Heart left ventricle (tissue), 16 donors: ENCODE measurements around the gene PACS1. TPM values are rescaled to one million over a fixed set of nuclear protein-coding genes. Genes with fewer than 3 reads are reported as not detected.

Experiments
- ATAC-seq, 4 donors: fragments of 200-7000 bp; cut with Tn5 transposase; one replicate each; pipeline ENCODE4 v1.9.1; 2020 to 2022; ENCODE audit warnings: moderate library complexity in 4 of 4, mild to moderate bottlenecking in 3 of 4, moderate number of reproducible peaks in 1 of 4
- DNase-seq, 5 donors: peaks; one replicate each; pipeline ENCODE4 v3.0.0-alpha.2; 2020
- H3K27ac ChIP-seq, 12 donors: fragments of 200-600 bp; sonication (generic) in 4 of 12; one replicate each; pipeline versions ENCODE4 v1.5.0 to v1.8.0; 2016 to 2022; ENCODE audit warnings: mild to moderate bottlenecking in 2 of 12
- H3K27me3 ChIP-seq, 9 donors: fragments of 200-600 bp; sonication (generic) in 2 of 9; one replicate each; pipeline versions ENCODE4 v1.5.1 to v1.8.0; 2016 to 2022; ENCODE audit warnings: mild to moderate bottlenecking in 3 of 9
- H3K36me3 ChIP-seq, 9 donors: fragments of 200-600 bp; sonication (generic) in 2 of 9; one replicate each; pipeline versions ENCODE4 v1.5.0 to v1.8.0; 2018 to 2022; ENCODE audit warnings: mild to moderate bottlenecking in 2 of 9
- H3K4me1 ChIP-seq, 12 donors: fragments of 200-600 bp; sonication (generic) in 4 of 12; one replicate each; pipeline versions ENCODE4 v1.5.0 to v1.8.0; 2016 to 2022; ENCODE audit warnings: mild to moderate bottlenecking in 3 of 12
- H3K4me3 ChIP-seq, 12 donors: fragments of 200-600 bp; sonication (generic) in 4 of 12; one replicate each; pipeline versions ENCODE4 v1.5.0 to v1.8.0; 2017 to 2022; ENCODE audit warnings: mild to moderate bottlenecking in 9 of 12, moderate library complexity in 4 of 12
- H3K9me3 ChIP-seq, 12 donors: fragments of 200-600 bp; sonication (generic) in 4 of 12; one replicate each; pipeline versions ENCODE4 v1.5.0 to v1.8.0; 2016 to 2022; ENCODE audit warnings: mild to moderate bottlenecking in 1 of 12
- POLR2A ChIP-seq, 2 donors: fragments of 450-650 bp; IDR thresholded peaks; one replicate each; pipeline ENCODE4 v1.6.1; 2017; ENCODE audit warnings: antibody characterized with exemption in 2 of 2, mild to moderate bottlenecking in 2 of 2, moderate library complexity in 2 of 2
- WGBS, 4 donors: extraction: QIAGEN DNeasy Blood & Tissue Kit in 2 of 4; methylation state at CpG; one replicate each; pipeline versions ENCODE4 v1.1.5 to v1.1.7; 2013 to 2018; 5-methylcytosine and 5-hydroxymethylcytosine counted together
- intact Hi-C, 10 donors: fragments of 100-400 bp; cut with DNase I; formaldehyde crosslinking; loops; one replicate each; pipeline versions ENCODE4 v1.11.1 to v1.14.2; 2022
- polyA plus RNA-seq, 2 donors: library from polyadenylated mRNA; stranded (reverse); fragments of 200-250 nt; gene quantifications; one replicate each; pipeline ENCODE4 v1.2.3, GENCODE V29; 2013
- total RNA-seq, 9 donors: library from RNA; depleted of rRNA in 2 of 9; stranded (reverse); fragments of >200 nt in 2 of 9; fragmentation: NEBNext Ultra II Directional in 3 of 9; extraction: Animal tissue kit (Norgen Biotek cat#: 25700) in 3 of 9; gene quantifications; one replicate each; pipeline versions ENCODE4 v1.1.0 to v1.2.4, GENCODE V29; 2016 to 2023
- TF ChIP-seq, protein P1 (sequence below), 12 donors: fragments of 200-600 bp; sonication (generic) in 4 of 12; IDR thresholded peaks; one replicate each; pipeline versions ENCODE4 v1.5.0 to v1.8.0; 2018 to 2022; ENCODE audit warnings: antibody characterized with exemption in 12 of 12, mild to moderate bottlenecking in 5 of 12
- donor health status: ischemic (EF 13 %, LVEDD 7.1; RV severe dilation, severe dysfunction).
- donor health status: healthy with polysubstance abuse.
- donor health status: DM: no; HTN: yes; CAD: no.
- donor health status: DM: no; HTN: no; CAD: no.
- donor health status: ischemic (EF 25% LVEDD 6.9; RV normal size, moderate dysfunction).
- donor health status: ischemic (EF 25% LVEDD 5.7; RV mildly dilated, moderate dysfunction).
- donor health status: healthy.
- donor health status: DM: yes; HTN: yes; CAD: no.
- donor health status: ischemic (EF 35%, LVEDD 5.7; RV mildly dilated, moderate dysfunction).
- donor health status: nonischemic (EF 11% LVEDD 7.7; RV severe dilation, severe dysfunction).
- donor health status: DM: yes; HTN: yes; CAD: no.
- donor health status: PGD.
- donor health status: ischemic (EF 29% LVEDD 5.4; RV normal size, mild dysfunction).
- donor health status: nonischemic (EF 23%, LVEDD 6.1; RV moderate dilation, normal function).

Gene PACS1
- total and polyA plus RNA-seq, 11 donors = 30.6 to 151 (median 89.8) TPM

- WGBS, 4 donors = 31 to 44% (median 34%) methylated on average over 16 to 20 of the region's 20 CpGs
- TF ChIP-seq, protein P1, sequence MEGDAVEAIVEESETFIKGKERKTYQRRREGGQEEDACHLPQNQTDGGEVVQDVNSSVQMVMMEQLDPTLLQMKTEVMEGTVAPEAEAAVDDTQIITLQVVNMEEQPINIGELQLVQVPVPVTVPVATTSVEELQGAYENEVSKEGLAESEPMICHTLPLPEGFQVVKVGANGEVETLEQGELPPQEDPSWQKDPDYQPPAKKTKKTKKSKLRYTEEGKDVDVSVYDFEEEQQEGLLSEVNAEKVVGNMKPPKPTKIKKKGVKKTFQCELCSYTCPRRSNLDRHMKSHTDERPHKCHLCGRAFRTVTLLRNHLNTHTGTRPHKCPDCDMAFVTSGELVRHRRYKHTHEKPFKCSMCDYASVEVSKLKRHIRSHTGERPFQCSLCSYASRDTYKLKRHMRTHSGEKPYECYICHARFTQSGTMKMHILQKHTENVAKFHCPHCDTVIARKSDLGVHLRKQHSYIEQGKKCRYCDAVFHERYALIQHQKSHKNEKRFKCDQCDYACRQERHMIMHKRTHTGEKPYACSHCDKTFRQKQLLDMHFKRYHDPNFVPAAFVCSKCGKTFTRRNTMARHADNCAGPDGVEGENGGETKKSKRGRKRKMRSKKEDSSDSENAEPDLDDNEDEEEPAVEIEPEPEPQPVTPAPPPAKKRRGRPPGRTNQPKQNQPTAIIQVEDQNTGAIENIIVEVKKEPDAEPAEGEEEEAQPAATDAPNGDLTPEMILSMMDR (IDR thresholded peaks at IDR 0.05) = no peak
- no peak for TF ChIP-seq POLR2A (IDR thresholded peaks at IDR 0.05)
- Histone ChIP-seq H3K4me1 (peaks cover 0 to 45% (median 25%) of the 10 kb centered on the region in 12 donors), H3K9me3 (no peaks in the 10 kb centered on the region), H3K27ac (no peak overlapping the region), H3K4me3 (no peak overlapping the region), H3K36me3 (peaks cover 0 to 23% (median 8%) of the 10 kb centered on the region in 9 donors), H3K27me3 (no peaks in the 10 kb centered on the region)
- intact Hi-C loops = loop anchor here in 9 of 10 donors (1.0 to 10.0 kb wide), 3 partner anchors 57 to 60 kb away; no protein-coding TSS in a partner anchor
- DNase-seq (no peak), ATAC-seq (peak in 1 of 4 donors; percentile 2)
Observed at GRCh38 chr11:66281776-66282467, 211.8 kb downstream of the PACS1 start.

- intact Hi-C loops = loop anchor here in 9 of 10 donors (1.0 to 10.0 kb wide), 3 partner anchors 58 to 60 kb away; no protein-coding TSS in a partner anchor
- ATAC-seq (peak; percentile 75 to 87 (median 82)), DNase-seq (peak; percentile 96 to 99 (median 97))
- Histone ChIP-seq H3K27ac (no peak overlapping the region), H3K4me3 (no peak overlapping the region), H3K27me3 (no peaks in the 10 kb centered on the region), H3K36me3 (peaks cover 0 to 23% (median 8%) of the 10 kb centered on the region in 9 donors), H3K4me1 (peaks cover 0 to 48% (median 28%) of the 10 kb centered on the region in 12 donors), H3K9me3 (no peaks in the 10 kb centered on the region)
- TF ChIP-seq POLR2A (IDR thresholded peaks at IDR 0.05) = no peak
- TF ChIP-seq, protein P1 (IDR thresholded peaks at IDR 0.05) = peak; percentile 96 to 100 (median 98)
- 14 to 37% (median 25%) methylated on average over 12 to 35 of the region's 35 CpGs for WGBS, 4 donors
Observed at GRCh38 chr11:66282468-66283455, 212.7 kb downstream of the PACS1 start.

GRCh38 chr11:66283461-66284105 is 213.5 kb downstream of the PACS1 start:
- H3K36me3 ChIP-seq = peaks cover 0 to 23% (median 8%) of the 10 kb centered on the region in 9 donors
- no peak overlapping the region for H3K4me3 ChIP-seq
- no peak for TF ChIP-seq POLR2A (IDR thresholded peaks at IDR 0.05)
- TF ChIP-seq, protein P1 (IDR thresholded peaks at IDR 0.05) = no peak
- DNase-seq = peak in 1 of 5 donors; percentile 19
- 78 to 87% (median 84%) methylated on average over 9 to 14 of the region's 14 CpGs for WGBS, 4 donors
- no peaks in the 10 kb centered on the region for H3K9me3 ChIP-seq
- H3K27me3 ChIP-seq = no peaks in the 10 kb centered on the region
- no peak for ATAC-seq
- peaks cover 0 to 51% (median 34%) of the 10 kb centered on the region in 12 donors for H3K4me1 ChIP-seq
- intact Hi-C loops = loop anchor here in 6 of 10 donors (2.0 to 10.0 kb wide), 2 partner anchors 59 to 61 kb away; no protein-coding TSS in a partner anchor
- H3K27ac ChIP-seq = no peak overlapping the region
